ENCODE data around the gene ZBTB40.

The ZBTB40 gene, protein sequence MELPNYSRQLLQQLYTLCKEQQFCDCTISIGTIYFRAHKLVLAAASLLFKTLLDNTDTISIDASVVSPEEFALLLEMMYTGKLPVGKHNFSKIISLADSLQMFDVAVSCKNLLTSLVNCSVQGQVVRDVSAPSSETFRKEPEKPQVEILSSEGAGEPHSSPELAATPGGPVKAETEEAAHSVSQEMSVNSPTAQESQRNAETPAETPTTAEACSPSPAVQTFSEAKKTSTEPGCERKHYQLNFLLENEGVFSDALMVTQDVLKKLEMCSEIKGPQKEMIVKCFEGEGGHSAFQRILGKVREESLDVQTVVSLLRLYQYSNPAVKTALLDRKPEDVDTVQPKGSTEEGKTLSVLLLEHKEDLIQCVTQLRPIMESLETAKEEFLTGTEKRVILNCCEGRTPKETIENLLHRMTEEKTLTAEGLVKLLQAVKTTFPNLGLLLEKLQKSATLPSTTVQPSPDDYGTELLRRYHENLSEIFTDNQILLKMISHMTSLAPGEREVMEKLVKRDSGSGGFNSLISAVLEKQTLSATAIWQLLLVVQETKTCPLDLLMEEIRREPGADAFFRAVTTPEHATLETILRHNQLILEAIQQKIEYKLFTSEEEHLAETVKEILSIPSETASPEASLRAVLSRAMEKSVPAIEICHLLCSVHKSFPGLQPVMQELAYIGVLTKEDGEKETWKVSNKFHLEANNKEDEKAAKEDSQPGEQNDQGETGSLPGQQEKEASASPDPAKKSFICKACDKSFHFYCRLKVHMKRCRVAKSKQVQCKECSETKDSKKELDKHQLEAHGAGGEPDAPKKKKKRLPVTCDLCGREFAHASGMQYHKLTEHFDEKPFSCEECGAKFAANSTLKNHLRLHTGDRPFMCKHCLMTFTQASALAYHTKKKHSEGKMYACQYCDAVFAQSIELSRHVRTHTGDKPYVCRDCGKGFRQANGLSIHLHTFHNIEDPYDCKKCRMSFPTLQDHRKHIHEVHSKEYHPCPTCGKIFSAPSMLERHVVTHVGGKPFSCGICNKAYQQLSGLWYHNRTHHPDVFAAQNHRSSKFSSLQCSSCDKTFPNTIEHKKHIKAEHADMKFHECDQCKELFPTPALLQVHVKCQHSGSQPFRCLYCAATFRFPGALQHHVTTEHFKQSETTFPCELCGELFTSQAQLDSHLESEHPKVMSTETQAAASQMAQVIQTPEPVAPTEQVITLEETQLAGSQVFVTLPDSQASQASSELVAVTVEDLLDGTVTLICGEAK

DNA sequence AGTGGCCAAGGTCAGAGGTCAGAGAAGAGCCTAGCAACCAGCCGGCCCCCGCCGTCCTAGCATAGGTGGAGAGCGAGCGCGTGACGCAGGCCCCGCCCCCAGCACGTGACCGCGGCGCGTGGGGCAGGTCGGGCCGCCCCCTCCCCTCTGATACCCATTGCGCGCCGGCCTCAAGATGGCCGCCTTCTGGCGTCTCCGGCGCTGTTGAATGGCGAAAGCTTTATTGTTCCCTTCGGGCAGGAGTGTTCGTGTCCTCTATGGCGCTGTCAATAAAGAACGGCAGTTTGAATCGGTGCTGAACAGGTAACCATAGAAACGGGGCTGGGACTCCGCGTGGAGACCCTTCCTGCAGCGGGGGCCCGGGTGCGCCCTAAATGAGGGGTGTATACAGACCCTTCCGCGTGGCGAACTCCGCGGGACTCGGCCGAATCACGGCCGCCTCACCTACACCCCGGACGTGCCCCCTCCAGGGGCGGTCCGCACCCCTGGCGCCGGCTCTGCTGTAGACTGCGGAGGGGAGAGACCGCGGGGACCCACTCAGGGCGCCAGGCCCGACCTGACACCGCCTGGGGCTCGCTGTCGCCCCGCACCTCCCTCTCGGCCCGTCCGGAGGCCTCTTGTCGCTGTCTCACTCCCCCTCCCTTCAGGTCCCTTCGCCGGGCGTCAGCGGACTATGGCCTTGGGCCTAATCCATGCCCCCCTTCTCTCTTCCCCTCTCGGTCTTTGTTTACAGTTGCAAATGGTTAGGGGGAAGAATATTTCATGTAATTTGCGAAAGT, at the start of gene ZBTB40:
TSS of gene ZBTB40 (plus strand) at position 150 of the 779 bp plus-strand sequence. CDS start 38,098 bp downstream, outside the sequence.
- DNase-seq: peak; percentile 97

DNA sequence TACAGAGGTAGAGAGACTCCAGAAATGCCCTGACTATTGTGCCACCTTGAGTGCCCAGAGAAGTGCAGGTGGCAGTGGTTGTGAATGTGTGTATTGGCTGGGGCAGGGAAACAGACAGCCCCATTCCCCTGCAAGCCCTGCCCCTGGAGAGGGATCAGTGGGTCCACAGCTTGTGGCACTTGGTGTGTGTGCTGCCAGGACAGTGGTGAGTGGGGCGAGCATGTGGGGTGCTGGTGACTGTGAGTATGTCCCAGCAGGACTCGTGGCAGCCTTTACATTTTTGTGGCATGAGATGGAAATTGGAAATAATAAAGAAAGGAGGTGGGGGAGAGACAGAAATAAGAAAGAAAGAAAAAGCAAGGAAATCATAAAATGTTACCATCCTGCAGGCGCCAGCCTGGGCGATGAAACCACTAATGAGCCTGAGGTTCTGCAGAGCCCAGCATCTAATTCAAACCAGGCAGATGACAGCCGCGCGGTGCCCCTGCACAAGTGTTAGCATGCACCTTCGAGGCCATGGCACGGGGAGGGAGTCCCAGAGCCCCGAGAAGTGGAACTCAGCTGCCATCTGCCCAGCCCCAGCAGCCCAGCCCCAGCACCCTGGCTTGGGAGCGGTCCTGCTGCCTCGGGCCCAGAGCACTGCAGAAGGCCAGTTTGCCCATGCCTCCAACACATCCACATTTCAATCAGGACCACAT, 49.1 kb upstream of the ZBTB40 start:
- DNase-seq: no peak

- DNase-seq: no peak
These were observed 47.2 kb upstream of the ZBTB40 start for GRCh38 chr1:22404486-22404885.

GRCh38 chr1:22406722-22407495, 44.7 kb upstream of the ZBTB40 start:
- no peak for DNase-seq

DNA sequence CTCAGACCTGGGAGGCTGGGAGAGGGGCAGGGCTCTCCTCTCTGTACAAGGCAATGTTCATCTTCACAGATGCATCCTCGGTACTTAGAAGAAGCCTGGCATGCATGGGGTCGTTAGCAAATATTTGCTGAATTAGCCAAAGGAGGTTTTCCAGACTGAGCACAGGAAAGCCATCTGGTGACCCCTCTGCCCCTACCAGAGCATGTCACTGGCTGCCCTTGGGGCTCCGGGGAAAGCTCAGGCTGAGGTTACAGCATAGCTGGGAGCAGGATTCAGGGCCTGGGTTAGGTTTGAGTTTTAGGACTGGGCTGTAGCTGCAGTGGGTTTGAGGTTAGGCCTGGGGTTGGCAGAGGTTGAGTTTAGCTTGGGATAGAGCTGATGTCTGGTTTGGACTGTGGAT, 43.4 kb upstream of the ZBTB40 start:
- no peak for DNase-seq

DNA sequence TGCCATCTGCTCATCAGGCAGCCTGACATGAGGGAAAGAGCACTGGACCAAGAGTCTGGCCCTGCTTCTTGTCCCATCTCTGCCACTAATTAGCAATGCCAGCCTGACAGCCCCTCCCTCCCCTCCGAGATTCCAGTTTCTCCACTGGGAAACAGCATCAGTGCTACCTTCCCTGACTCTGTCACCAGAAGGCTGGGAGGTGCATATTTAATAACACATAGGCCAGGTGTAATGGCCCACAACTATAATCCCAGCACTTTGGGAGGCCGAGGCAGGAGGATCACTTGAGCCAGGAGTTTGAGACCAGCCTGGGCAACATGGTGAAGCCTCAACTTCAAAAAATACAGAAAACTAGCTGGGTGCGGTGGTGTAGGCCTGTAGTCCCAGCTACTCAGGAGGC, 41.2 kb upstream of the ZBTB40 start:
- DNase-seq: no peak

DNA sequence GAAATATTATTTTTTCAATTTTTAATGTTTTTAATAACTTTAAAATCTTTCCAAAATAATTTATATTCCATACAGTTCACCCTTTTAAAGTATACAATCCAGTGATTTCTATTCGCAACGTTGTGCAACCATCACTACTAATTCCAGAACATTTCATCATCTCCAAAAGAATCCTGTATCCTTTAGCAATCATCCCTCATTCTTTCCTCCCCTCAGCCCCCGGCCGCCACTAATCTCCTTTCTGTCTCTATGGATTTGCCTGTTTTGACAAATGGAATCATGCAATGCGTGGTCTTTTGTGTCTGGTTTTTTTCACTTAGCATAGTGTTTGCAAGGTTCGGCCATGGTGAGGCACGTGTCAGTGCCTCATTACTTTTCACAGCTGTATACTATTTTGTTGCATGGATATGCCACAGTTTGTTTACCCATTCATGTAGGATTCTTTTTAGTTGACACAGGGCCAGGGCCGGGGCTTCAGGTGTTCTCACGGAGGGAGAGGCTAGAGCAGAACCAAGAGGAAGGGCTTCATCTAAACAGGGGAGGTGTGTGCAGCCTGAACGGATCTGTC, 40.6 kb upstream of the ZBTB40 start:
- DNase-seq: no peak

DNA sequence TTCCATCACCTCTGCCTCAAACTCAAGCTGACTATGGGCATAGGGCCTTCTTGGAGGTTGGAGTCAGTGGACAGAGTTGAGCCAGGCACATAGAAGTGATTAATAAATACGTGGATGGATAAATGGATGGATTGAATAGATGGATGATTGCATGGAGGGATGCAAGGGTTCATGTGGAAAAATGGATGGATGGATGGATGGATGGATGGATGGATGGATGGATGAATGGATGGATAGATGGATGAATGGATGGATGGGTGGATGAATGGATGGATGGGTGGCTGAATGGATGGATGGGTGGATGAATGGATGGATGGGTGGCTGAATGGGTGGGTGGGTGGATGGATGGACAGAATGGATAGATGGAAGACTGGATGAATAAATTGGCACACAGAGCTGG, 40.1 kb upstream of the ZBTB40 start:
- no peak for DNase-seq

DNA sequence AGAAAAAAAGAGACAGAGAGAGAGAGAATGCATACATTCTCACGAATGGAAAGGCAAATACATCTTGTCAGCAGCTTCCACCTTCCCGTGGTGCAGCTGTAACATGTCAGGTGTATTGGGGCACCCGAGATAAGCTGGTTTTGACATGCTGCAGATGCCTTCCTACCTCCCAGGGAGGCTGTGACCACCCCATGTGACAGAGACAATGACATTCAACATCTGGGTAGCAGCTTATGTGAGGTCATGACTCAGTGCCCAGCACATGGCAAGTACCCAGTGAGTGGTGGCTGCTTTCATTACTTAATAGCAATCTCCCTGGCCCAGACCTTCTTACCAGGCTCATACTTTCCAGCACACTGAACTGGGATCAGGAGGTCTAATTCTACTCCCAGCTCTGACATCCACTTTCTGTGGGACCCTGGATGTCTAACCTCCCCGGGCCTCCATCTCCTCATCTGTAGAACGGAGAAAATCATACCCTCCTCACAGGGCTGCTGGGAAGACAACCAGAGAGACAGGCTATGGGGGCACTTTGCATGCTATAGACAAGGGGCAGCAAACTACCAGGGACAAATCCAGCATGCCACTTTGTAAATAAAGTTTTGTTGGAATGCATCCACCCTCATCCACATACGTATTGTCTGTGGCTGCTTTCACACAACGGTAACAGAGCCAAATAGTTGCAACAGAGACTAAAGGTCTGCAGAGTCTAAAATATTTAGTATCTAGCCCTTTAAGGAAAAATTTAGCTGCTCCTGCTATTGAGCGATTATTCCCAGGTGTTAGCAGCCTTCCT, 38.5 kb upstream of the ZBTB40 start:
- DNase-seq: no peak

DNA sequence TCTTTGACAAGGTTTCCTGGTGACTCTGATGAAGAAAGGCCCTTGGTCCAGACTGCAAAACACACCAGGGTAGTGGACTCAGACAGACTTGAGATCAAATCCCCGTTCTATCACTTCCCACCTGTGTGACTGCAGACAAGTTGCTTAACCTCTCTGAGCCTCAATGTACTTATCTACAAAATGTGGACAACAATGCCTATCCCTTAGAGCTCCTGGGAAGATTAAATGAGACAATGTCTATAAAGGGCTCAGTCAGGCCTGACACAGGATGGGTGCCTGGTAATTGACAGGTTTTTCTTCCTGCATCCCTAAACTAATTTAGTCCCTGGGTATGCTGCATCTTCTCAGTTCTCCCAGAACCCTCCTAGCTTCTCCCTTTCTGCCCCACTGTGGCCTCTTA, 37.9 kb upstream of the ZBTB40 start:
- no peak for DNase-seq

- no peak for DNase-seq
These were observed 37.4 kb upstream of the ZBTB40 start for GRCh38 chr1:22414244-22414751.

GRCh38 chr1:22415489-22415888, 36.2 kb upstream of the ZBTB40 start:
- DNase-seq: no peak

DNA sequence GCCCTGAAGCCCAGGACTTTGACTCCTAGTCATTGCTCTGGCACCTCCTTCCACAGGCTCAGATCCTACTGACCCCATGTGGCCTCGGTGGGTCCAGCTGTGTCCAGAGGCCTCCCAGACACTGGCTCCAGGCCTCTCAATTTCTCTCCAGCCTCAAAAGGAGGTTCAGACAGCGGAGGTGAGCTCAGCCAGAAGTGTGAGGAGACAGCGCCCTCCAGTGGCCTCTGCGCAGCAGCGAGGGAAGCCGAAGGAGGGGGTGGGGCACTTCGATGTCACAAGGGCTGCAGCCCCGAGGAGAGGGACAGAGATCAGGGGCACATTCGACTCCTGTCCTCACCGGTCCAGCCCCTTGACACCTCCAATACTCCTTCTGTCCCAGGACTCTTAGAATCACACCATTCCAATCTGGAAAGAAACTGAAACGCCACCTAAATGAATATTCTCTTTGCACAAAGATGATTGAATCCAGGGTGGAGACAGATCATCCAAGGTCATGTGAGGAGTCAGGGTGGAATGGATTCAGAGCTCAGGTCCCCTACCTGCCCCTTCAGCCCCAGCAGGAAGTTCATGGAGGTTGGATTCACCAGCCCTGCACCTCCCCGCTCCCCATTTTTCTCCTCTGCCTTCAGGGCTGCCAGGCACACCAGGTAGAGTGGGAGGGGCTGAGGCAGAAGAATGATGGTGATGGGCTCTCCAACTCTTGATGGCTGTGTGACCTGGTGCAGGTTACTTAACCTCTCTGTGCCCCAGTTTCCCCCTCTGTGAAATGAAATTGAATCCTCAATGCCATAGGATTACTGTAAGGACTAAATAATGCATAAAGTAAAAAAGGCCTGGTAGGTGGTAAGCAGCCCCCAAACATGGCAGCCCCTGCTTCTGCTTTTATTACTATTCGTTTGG, 34.8 kb upstream of the ZBTB40 start:
- DNase-seq: peak; percentile 87

DNA sequence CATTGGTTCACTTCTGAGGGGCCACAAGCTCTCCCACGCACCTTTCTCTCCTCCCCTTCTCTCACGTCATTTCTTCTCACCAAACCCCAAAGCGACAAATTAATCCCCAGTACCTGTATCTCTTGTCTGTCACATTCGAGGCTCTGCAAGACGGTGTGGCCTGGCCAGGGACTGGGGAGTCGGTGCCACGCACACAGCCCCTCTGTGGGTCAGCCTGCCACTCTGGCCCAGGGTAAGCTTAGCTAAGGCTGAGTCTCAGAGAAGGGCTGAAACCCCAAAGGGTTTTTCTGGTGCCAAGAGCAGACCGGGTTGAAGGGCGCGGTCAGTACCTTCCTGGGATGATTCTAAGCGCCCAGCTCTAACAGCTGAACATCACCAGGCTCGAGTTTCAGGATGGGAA, 34.2 kb upstream of the ZBTB40 start:
- no peak for DNase-seq

DNA sequence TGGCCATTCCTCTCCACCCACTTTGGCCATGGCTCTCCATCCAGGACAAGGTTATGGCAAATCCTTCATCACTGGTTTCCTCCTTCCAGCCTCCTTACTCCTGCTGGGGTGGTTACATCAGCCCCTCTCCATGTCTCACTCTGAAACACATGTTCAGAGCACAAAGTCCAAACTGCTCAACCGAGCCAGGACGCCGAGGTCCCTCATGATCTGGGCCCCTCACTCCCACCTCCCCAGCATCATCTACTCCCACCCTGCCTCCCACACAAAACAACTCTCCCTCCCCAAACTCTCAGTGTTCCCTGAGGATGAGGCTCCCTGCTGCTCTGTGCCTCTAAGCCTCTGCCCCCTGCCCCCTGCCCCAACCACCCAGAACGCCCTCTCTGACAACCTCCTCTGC, 33.3 kb upstream of the ZBTB40 start:
- DNase-seq: no peak

DNA sequence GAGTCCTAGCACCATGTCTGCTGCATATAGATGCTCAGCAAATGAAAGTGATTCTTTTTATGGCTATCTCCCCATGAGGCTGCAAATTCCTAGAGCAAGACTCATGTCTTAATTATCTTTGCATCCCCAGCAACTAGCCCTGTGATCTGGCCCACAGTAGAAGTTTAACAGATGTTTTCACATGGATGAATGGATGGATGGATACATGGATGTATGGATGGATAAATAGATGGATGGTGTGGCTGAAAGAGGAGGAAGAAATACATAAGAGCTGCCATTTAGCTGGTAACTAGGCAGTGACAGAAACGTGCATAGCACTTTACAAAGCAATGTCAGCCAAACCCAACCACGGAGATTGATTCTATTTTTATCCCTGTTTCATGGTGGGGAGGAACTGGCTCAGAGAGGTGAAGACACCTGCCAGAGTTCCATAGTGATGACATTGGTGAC, 32.7 kb upstream of the ZBTB40 start:
- no peak for DNase-seq

- peak; percentile 74 for DNase-seq
These were observed 31.1 kb upstream of the ZBTB40 start for GRCh38 chr1:22420455-22421053.

- DNase-seq: no peak
These were observed 24.9 kb upstream of the ZBTB40 start for GRCh38 chr1:22426781-22427180.

Measured in activated CD4-positive, alpha-beta T cell treated with anti-CD3 and anti-CD28 coated beads for 48 hours (primary cell).